ENCODE results near the gene AJAP1.
"Not testable (repeated sequence)": the region's sequence is repeated elsewhere in the genome, so short reads cannot be mapped to it uniquely, and the experiment has no call there.

AJAP1 gene

GRCh38 chr1:4657244-4657789, 2.9 kb downstream of the AJAP1 start:
- no peak for DNase-seq (ENCODE audit: low read depth in 3 of 3, low spot score in 1 of 3)

GRCh38 chr1:4657960-4658541, 3.6 kb downstream of the AJAP1 start:
- no peak for DNase-seq (ENCODE audit: low read depth in 3 of 3, low spot score in 1 of 3)

DNA sequence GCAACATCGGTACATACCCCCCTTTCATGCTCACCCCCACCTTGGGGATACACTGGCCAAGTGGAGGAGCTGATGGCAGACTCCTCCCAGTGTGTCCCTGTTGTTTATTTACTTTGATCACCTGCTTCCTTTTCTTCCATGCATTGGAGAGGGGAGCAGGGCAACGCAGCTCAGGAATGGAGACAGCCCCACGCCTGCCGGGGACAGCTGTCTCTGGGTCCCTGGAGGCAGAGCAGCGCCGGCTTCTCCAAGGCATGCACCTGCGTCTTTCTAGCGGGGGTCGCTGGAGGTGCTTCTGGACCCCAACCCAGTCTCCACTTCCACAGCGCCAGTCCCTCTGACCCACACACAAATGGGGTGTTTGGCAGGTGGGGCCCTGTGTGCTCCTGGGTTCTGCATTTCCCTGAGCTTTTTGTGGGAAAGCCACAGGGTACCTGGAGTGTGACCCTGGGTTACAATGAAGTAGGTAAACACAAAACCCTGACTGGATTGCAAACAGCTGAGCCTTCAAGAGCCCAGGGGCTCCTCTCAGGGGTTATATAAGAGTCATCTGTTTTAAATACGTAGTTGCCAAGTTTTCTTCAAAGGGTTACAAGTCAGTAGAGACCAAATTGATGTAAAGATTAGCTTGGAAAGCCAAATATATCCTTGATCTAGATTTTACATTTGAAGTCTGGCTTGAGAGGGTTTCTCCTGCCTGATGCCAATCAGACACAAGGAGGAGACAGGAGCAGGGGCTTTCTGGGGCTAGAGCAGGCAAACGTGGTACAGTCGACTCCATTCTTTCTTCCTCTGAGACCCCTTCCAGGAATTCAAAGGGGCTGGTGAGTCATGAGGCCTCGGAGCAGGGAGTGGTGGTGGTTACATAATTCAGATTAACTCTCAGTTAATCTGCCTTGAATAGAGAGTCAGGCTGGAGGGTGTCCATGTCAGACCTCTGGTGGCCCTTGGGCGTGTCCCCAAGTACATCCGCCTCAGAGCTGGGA, 4.5 kb downstream of the AJAP1 start:
- no peak for DNase-seq (ENCODE audit: low read depth in 3 of 3, low spot score in 1 of 3)

GRCh38 chr1:4660917-4661594, 6.6 kb downstream of the AJAP1 start:
- DNase-seq (ENCODE audit: low read depth in 3 of 3, low spot score in 1 of 3) = no peak

- no peak for DNase-seq (ENCODE audit: low read depth in 3 of 3, low spot score in 1 of 3)
These were observed 7.1 kb downstream of the AJAP1 start for GRCh38 chr1:4661595-4661917.

DNA sequence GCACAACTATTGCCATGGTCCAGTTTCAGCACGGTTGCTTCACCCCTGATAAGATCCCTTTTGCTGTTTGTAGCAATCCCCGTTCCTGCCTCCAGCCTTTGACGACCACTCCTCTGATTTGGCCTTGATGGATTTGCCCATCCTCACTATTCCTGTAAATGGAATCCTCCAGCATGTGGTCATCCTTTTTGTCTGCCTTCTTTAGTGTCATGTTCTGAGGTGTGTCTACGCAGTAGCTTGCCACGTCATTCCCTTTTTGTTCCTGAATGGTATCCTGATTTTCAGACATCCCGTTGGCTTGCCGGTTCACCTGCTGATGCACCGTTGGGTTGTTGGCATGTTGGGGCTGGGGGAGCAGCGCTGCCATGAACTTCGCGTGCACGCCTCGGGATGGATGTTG, 7.8 kb downstream of the AJAP1 start:
- no peak for DNase-seq (ENCODE audit: low read depth in 3 of 3, low spot score in 1 of 3)

GRCh38 chr1:4662723-4663122, 8.3 kb downstream of the AJAP1 start:
- DNase-seq (ENCODE audit: low read depth in 3 of 3, low spot score in 1 of 3) = no peak

DNA sequence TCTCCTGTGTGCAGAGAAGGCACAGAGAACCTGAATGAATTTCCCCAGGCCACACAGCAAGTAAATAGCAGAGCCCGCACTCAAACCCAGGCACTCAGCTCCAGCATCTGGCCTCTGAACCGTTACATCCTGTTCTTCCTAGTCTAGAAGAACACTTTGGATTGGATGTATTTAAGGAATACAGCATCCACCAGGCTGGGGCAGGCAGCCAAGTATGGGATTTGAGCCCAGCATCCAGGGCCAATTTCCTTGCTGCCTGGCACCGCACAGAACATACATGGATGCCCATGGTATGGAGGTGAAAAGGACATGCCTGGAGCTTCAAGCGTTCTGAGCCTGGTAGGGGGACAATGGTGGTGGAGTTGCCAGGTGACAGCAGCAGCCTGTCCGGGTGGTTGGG, 9.7 kb downstream of the AJAP1 start:
- DNase-seq (ENCODE audit: low read depth in 3 of 3, low spot score in 1 of 3) = no peak

- DNase-seq (ENCODE audit: low read depth in 3 of 3, low spot score in 1 of 3) = no peak
These were observed 10.2 kb downstream of the AJAP1 start for GRCh38 chr1:4664606-4665005.

DNA sequence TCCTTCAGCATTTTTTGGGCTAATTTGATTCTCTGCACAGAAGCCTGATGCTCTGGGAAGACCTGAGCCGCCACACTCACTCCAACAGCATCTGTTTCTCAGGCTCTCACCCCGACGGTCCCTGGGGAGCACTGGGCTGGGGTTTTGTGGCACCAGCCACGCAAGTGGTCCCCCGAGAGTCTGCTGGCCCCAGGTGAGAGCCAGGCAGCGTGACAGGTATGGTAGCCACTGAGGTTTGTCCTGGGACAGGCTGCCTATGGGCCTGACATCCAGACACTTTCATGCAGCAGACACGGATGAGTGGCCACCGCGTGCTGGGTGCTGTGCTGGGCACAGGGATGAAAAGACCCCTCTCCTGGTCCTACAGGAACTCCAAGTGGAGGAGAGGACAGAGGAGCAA, 11.0 kb downstream of the AJAP1 start:
- DNase-seq (ENCODE audit: low read depth in 3 of 3, low spot score in 1 of 3) = no peak

GRCh38 chr1:4666683-4667082, 12.3 kb downstream of the AJAP1 start:
- DNase-seq (ENCODE audit: low read depth in 3 of 3, low spot score in 1 of 3) = not testable (repeated sequence)

- no peak for DNase-seq (ENCODE audit: low read depth in 3 of 3, low spot score in 1 of 3)
These were observed 14.6 kb downstream of the AJAP1 start for GRCh38 chr1:4668743-4669700.

DNA sequence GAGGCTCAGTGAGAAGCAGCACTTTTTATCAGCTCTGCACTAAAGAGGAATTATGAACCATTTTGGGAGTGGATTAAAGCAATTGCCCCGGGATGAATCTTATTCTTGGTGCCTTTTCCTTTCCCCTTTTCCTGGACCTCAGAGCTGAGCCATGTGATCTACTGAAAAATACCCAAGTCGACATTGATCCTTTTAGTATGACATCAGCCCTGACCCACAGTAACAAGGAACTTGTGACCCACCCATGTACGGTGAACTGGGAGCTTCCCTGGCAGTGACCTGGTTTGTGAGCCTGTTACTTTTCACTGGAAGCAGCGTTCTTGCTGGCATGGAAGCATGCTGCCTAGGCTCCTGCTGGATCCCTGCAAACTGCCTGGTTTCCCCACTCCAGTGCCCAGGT, 15.9 kb downstream of the AJAP1 start:
- no peak for DNase-seq (ENCODE audit: low read depth in 3 of 3, low spot score in 1 of 3)

DNA sequence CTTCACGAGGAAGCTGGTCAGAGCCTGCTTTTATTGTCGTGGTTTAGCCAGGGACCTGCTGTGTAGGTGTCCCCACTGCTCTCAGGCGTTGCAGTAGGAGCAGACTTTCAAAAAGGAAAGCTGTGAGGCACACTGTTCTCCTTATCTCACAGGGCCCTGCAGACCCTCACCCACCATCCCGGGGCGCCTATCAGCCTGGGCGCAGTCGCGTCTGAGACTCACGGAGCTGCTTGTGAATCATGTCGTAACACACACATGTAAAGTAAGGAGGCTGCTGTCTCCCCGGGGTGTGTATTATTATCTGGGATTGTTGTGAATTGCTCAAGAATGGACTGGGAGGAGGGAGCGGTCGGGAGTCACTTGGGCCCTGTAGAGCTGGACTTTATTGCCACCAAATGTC, 17.4 kb downstream of the AJAP1 start:
- no peak for DNase-seq (ENCODE audit: low read depth in 3 of 3, low spot score in 1 of 3)

GRCh38 chr1:4673494-4673893, 19.1 kb downstream of the AJAP1 start:
- no peak for DNase-seq (ENCODE audit: low read depth in 3 of 3, low spot score in 1 of 3)

DNA sequence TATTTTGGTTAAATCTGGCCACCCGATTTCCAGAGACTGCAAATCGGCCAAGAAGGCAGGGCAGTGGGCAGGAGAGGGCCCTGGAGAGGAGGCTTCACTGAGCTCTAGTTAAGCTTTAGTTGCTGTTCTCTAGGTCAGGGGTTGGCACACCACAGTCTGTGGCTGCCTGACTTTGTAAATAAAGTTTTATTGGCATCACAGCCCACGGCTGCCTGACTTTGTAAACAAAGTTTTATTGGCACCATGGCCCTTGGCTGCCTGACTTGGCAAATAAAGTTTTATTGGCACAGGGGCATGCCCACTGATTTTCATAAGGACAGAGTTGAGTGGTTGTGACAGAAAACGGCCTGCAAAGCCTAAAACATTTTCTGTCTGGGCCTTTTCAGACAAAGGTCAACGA, 19.7 kb downstream of the AJAP1 start:
- DNase-seq (ENCODE audit: low read depth in 3 of 3, low spot score in 1 of 3) = no peak

GRCh38 chr1:4674676-4675075, 20.3 kb downstream of the AJAP1 start:
- no peak for DNase-seq (ENCODE audit: low read depth in 3 of 3, low spot score in 1 of 3)

GRCh38 chr1:4675454-4676186, 21.2 kb downstream of the AJAP1 start:
- DNase-seq (ENCODE audit: low read depth in 3 of 3, low spot score in 1 of 3) = no peak

GRCh38 chr1:4676253-4676652, 21.8 kb downstream of the AJAP1 start:
- DNase-seq (ENCODE audit: low read depth in 3 of 3, low spot score in 1 of 3) = no peak

GRCh38 chr1:4677608-4678007, 23.2 kb downstream of the AJAP1 start:
- DNase-seq (ENCODE audit: low read depth in 3 of 3, low spot score in 1 of 3) = no peak
